Naive B cell (primary cell): ENCODE measurements around the gene CFD. TPM values are rescaled to one million over a fixed set of nuclear protein-coding genes. Genes with fewer than 3 reads are reported as not detected.
"Not testable (repeated sequence)": the region's sequence is repeated elsewhere in the genome, so short reads cannot be mapped to it uniquely, and the experiment has no call there.

Source experiments
- ATAC-seq, 2 donors: fragments of 150-1000 bp; cut with Tn5 transposase; 2 replicates each; pipeline ENCODE4 v1.10.0; 2021; ENCODE audit warnings: low read depth in 2 of 2, mild to moderate bottlenecking in 2 of 2, moderate library complexity in 2 of 2
- DNase-seq: peaks from one replicate; pipeline ENCODE4 v3.0.0; 2022
- H3K27ac Mint-ChIP-seq, 6 donors: one replicate each; pipeline ENCODE4 v1.8.0; 2020 to 2022; ENCODE audit warnings: mild to moderate bottlenecking in 6 of 6, mixed read lengths in 6 of 6, moderate library complexity in 5 of 6, inconsistent platforms in 2 of 6
- H3K27me3 Mint-ChIP-seq, 3 donors: one replicate each; pipeline ENCODE4 v1.8.0; 2021 to 2022; ENCODE audit warnings: mixed read lengths in 3 of 3, mild to moderate bottlenecking in 1 of 3
- H3K36me3 Mint-ChIP-seq, 2 donors: one replicate each; pipeline ENCODE4 v1.8.0; 2020 to 2022; ENCODE audit warnings: mixed read lengths in 2 of 2, inconsistent platforms in 1 of 2, mild to moderate bottlenecking in 1 of 2
- H3K4me1 Mint-ChIP-seq, 3 donors: one replicate each; pipeline ENCODE4 v1.8.0; 2020 to 2022; ENCODE audit warnings: mixed read lengths in 3 of 3, inconsistent platforms in 1 of 3, mild to moderate bottlenecking in 1 of 3, moderate library complexity in 1 of 3
- H3K4me3 Mint-ChIP-seq, 8 donors: one replicate each; pipeline ENCODE4 v1.8.0; 2020 to 2022; ENCODE audit warnings: mild to moderate bottlenecking in 8 of 8, mixed read lengths in 8 of 8, moderate library complexity in 8 of 8, inconsistent platforms in 2 of 8
- H3K9me3 Mint-ChIP-seq, 7 donors: one replicate each; pipeline ENCODE4 v1.8.0; 2020 to 2022; ENCODE audit warnings: mixed read lengths in 7 of 7, mild to moderate bottlenecking in 5 of 7, inconsistent platforms in 2 of 7, moderate library complexity in 1 of 7
- polyA plus RNA-seq, 6 donors: library from polyadenylated mRNA; unstranded; fragments of 300-500 nt; fragmentation: Illumina TruSeq; gene quantifications; one replicate each; pipeline ENCODE4 v1.2.3, GENCODE V29; 2021; ENCODE audit warnings: low read depth in 6 of 6

CFD gene
- polyA plus RNA-seq, 6 donors from 2014 or later = 1.2 to 3.2 (median 1.8) TPM; not detected in 1

DNA sequence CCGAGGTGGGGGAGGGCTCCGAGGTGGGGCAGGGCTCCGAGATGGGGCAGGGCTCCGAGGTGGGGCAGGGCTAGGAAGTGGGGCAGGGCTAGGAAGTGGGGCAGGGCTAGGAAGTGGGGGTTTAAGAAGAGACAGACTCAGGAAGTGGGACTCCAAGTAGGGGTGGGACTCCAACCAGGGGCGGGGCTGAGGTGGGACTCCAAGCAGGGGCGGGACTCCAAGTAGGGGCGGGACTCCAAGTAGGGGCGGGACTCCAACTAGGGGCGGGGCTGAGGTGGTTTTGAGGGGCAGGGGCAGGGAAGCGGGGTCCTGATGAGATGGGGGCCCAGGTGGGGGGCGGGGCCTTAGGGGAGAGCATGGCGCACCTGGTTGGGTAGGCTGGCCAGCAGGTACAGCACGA lies 13.6 kb downstream of the CFD start:
- peaks cover 0 to 13% (median 9%) of the 10 kb centered on the region in 3 donors for H3K4me1 Mint-ChIP-seq
- H3K36me3 Mint-ChIP-seq = peaks cover 0 to 9% of the 10 kb centered on the region in 2 donors
- peak overlapping the region in 1 of 6 donors; percentile 82 for H3K27ac Mint-ChIP-seq
- no peaks in the 10 kb centered on the region for H3K9me3 Mint-ChIP-seq
- H3K4me3 Mint-ChIP-seq = peak overlapping the region in 5 of 8 donors; percentile 49 to 74 (median 59)
- no peaks in the 10 kb centered on the region for H3K27me3 Mint-ChIP-seq
- ATAC-seq (peak; percentile 79 to 85), DNase-seq (no peak)

- ATAC-seq (no peak), DNase-seq (no peak)
- Mint-ChIP-seq H3K4me3 (no peak overlapping the region), H3K27me3 (no peaks in the 10 kb centered on the region), H3K4me1 (peaks cover 0 to 13% (median 9%) of the 10 kb centered on the region in 3 donors), H3K9me3 (no peaks in the 10 kb centered on the region), H3K27ac (no peak overlapping the region), H3K36me3 (peaks cover 0 to 9% of the 10 kb centered on the region in 2 donors)
Measured at GRCh38 chr19:873561-874041, 14.1 kb downstream of the CFD start.

- Mint-ChIP-seq H3K36me3 (peaks cover 0 to 4% of the 10 kb centered on the region in 2 donors), H3K4me3 (peak overlapping the region in 1 of 8 donors; percentile 20)
- no peak for DNase-seq
Measured at GRCh38 chr19:875265-875879, 15.9 kb downstream of the CFD start.

DNA sequence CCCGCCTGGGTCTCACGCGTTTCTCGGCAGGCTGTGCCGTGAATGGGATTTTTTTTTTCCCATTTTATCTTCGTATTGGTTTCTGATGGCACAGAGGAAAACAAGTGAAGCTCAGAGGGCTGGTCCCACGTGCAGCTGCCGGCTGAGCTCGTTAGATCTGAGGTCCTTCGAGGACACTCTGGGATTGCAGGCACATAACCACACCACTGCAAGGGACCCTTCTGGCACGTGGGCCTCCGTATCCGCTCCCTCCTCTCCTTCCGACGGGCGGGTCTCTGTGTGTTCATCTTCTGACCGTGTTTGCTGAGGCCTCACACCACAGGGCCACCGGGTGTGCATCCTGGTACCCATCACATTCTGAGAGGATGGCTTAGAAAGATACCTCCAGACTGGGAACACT lies 16.6 kb downstream of the CFD start:
- no peak for ATAC-seq
- H3K4me1 Mint-ChIP-seq = peaks cover 8 to 14% (median 10%) of the 10 kb centered on the region in 3 donors
- no peaks in the 10 kb centered on the region for H3K9me3 Mint-ChIP-seq
- no peak for DNase-seq
- peak overlapping the region in 2 of 6 donors; percentile 16 to 71 for H3K27ac Mint-ChIP-seq
- H3K36me3 Mint-ChIP-seq = no peaks in the 10 kb centered on the region
- H3K27me3 Mint-ChIP-seq = no peaks in the 10 kb centered on the region
- no peak overlapping the region for H3K4me3 Mint-ChIP-seq

More at GRCh38 chr19:875265-875879, 15.9 kb downstream of the CFD start:
- Mint-ChIP-seq H3K27me3 (no peaks in the 10 kb centered on the region), H3K27ac (peak overlapping the region in 1 of 6 donors; percentile 49), H3K9me3 (no peaks in the 10 kb centered on the region), H3K4me1 (peaks cover 8 to 14% (median 11%) of the 10 kb centered on the region in 3 donors)
- ATAC-seq = no peak

- H3K4me3 Mint-ChIP-seq = no peak overlapping the region
- no peaks in the 10 kb centered on the region for H3K36me3 Mint-ChIP-seq
- peaks cover 8 to 14% (median 10%) of the 10 kb centered on the region in 3 donors for H3K4me1 Mint-ChIP-seq
- ATAC-seq = no peak
- no peak overlapping the region for H3K27ac Mint-ChIP-seq
- H3K9me3 Mint-ChIP-seq = no peaks in the 10 kb centered on the region
- no peak for DNase-seq
- no peaks in the 10 kb centered on the region for H3K27me3 Mint-ChIP-seq
Measured at GRCh38 chr19:876780-877314, 17.4 kb downstream of the CFD start.

DNA sequence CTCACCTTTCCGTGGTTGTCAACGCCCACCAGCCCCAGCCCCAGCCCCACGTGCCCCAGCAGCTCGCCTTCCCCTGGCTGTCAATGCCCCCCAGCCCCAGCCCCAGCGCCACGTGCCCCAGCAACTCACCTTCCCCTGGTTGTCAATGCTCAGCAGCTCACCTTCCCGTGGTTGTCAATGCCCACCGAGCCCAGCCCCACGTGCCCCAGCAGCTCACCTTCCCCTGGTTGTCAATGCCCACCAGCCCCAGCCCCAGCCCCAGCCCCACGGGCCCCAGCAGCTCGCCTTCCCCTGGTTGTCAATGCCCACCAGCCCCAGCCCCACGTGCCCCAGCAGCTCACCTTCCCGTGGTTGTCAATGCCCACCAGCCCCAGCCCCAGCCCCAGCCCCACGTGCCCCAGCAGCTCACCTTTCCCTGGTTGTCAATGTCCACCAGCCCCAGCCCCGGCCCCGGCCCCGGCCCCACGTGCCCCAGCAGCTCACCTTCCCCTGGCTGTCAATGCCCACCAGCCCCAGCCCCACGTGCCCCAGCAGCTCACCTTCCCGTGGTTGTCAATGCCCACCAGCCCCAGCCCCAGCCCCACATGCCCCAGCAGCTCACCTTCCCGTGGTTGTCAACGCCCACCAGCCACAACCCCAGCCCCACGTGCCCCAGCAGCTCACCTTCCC lies 18.7 kb downstream of the CFD start:
- not testable (repeated sequence) for H3K9me3 Mint-ChIP-seq, ATAC-seq, H3K27me3 Mint-ChIP-seq, H3K4me1 Mint-ChIP-seq, H3K36me3 Mint-ChIP-seq, H3K4me3 Mint-ChIP-seq, H3K27ac Mint-ChIP-seq, DNase-seq

GRCh38 chr19:878751-879561 lies 19.5 kb downstream of the CFD start:
- H3K36me3 Mint-ChIP-seq = not testable (repeated sequence)

DNA sequence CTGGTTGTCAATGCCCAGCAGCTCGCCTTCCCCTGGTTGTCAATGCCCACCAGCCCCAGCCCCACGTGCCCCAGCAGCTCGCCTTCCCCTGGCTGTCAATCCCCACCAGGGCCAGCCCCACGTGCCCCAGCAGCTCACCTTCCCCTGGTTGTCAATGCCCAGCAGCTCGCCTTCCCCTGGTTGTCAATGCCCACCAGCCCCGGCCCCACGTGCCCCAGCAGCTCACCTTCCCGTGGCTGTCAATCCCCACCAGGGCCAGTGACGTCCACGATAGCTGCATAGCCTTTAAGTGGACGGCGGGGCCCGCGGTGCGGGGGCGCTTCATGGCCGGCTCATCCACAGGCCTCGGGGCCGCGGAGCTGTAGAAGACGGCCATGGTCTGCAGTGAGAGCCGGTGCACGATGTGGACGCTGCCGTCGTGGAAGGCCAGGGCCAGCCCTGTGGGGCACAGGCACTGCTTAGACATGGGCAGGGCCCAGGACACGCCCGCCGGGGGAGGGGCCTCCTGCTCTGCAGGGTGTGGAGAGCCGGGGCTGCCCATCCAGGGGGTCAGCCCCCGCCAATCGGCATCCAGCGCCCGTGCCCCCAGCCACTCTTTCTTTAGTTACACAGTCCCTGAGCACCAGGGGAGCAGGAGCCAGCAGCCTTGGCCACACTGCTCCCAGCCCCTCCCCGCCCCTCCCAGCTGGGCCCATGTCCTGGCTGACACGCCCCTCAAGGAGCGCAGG lies 20.4 kb downstream of the CFD start:
- H3K27me3 Mint-ChIP-seq = no peaks in the 10 kb centered on the region
- H3K4me1 Mint-ChIP-seq = peaks cover 2 to 8% (median 5%) of the 10 kb centered on the region in 3 donors
- no peak overlapping the region for H3K27ac Mint-ChIP-seq
- no peaks in the 10 kb centered on the region for H3K9me3 Mint-ChIP-seq
- ATAC-seq (no peak), DNase-seq (no peak)
- H3K4me3 Mint-ChIP-seq = no peak overlapping the region
- H3K36me3 Mint-ChIP-seq = no peaks in the 10 kb centered on the region

More at GRCh38 chr19:878751-879561, 19.5 kb downstream of the CFD start:
- ATAC-seq, H3K4me1 Mint-ChIP-seq, DNase-seq, H3K9me3 Mint-ChIP-seq, H3K4me3 Mint-ChIP-seq, H3K27ac Mint-ChIP-seq, H3K27me3 Mint-ChIP-seq: not testable (repeated sequence)

- Mint-ChIP-seq H3K4me3 (no peak overlapping the region), H3K27me3 (no peaks in the 10 kb centered on the region), H3K36me3 (no peaks in the 10 kb centered on the region), H3K4me1 (peaks cover 0 to 8% (median 5%) of the 10 kb centered on the region in 3 donors), H3K9me3 (no peaks in the 10 kb centered on the region), H3K27ac (peak overlapping the region in 1 of 6 donors; percentile 36)
- ATAC-seq (no peak), DNase-seq (no peak)
Measured at GRCh38 chr19:881385-882071, 22.1 kb downstream of the CFD start.

DNA sequence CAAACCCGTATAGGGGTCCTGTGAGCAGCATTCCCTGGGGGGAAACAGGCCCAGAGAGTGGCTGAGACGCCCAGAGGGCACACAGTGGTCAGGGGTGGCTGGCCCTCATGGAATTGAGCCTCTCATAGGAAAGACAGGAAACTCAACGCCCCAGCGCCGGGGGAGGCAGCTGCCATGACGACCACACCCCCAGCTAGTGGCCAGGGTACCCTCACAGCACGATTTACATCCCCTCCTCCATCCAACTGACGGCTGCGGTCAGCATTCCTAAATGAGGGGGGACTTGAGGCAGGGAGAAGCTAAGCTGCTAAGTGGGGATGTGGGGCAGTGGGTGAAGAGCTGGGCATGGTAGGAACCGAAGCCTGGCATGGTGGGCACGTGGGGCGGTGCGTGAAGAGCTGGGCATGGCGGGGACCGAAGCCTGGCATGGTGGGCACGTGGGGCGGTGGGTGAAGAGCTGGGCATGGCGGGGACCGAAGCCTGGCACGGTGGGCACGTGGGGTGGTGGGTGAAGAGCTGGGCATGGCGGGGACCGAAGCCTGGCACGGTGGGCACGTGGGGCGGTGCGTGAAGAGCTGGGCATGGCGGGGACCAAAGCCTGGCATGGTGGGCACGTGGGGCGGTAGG lies 23.5 kb downstream of the CFD start:
- ATAC-seq (no peak), DNase-seq (no peak)
- Mint-ChIP-seq H3K9me3 (no peaks in the 10 kb centered on the region), H3K36me3 (no peaks in the 10 kb centered on the region), H3K4me3 (no peak overlapping the region), H3K27me3 (no peaks in the 10 kb centered on the region), H3K27ac (peak overlapping the region in 1 of 6 donors; percentile 38), H3K4me1 (peaks cover 2 to 8% (median 5%) of the 10 kb centered on the region in 3 donors)

- H3K4me1 Mint-ChIP-seq = peaks cover 2 to 8% (median 8%) of the 10 kb centered on the region in 3 donors
- no peaks in the 10 kb centered on the region for H3K27me3 Mint-ChIP-seq
- no peak overlapping the region for H3K4me3 Mint-ChIP-seq
- ATAC-seq = no peak
- DNase-seq = no peak
- no peaks in the 10 kb centered on the region for H3K9me3 Mint-ChIP-seq
- H3K36me3 Mint-ChIP-seq = no peaks in the 10 kb centered on the region
- peak overlapping the region in 1 of 6 donors; percentile 47 for H3K27ac Mint-ChIP-seq
Measured at GRCh38 chr19:883661-884211, 24.3 kb downstream of the CFD start.
